ENCODE data around the gene IFNGR1. TPM values are rescaled to one million over a fixed set of nuclear protein-coding genes. Genes with fewer than 3 reads are reported as not detected.
"Not testable (repeated sequence)": the region's sequence is repeated elsewhere in the genome, so short reads cannot be mapped to it uniquely, and the experiment has no call there.

The IFNGR1 gene
- total and polyA plus RNA-seq, 4 donors: 46.1 to 82.8 (median 62.0) TPM

DNA sequence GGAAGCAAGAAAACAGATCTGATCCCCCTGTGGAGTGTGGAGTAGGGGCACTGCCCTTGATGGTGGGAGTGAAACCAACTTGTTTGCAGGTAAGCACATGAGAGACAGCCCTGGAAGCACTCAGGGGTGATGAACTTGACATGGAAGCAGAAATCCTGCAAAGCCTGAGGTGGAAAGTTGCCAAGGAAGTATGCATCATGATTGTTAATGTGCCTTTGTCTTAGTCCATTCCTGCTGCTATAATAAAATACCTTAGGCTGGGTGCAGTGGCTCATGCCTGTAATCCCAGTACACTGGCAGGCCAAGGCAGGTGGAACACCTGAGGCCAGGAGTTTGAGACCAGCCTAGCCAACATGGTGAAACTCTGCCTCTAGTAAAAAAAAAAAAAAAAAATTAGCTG, 40.2 kb upstream of the IFNGR1 start:
- Histone ChIP-seq H3K36me3 (ENCODE audit: control insufficient read depth in 1 of 2, insufficient read depth in 2 of 2, low read length in 1 of 2) (no peaks in the 10 kb centered on the region), H3K4me1 (ENCODE audit: control insufficient read depth in 1 of 2, insufficient read depth in 2 of 2, low read length in 2 of 2) (peaks cover 0 to 2% of the 10 kb centered on the region in 2 donors), H3K9me3 (ENCODE audit: control insufficient read depth, low read length) (peaks cover 3% of the 10 kb centered on the region), H3K4me3 (ENCODE audit: low read length in 2 of 2) (no peak overlapping the region), H3K27me3 (ENCODE audit: control insufficient read depth in 1 of 2, insufficient read depth in 2 of 2, low read length in 1 of 2) (no peaks in the 10 kb centered on the region), H3K27ac (ENCODE audit: low read depth in 1 of 2, low read length in 2 of 2) (no peak overlapping the region)
- intact Hi-C loops (cut with DNase I): no loop called here
- DNase-seq: no peak
- ATAC-seq (ENCODE audit: low FRiP score): no peak

- no peak overlapping the region for H3K27ac ChIP-seq (ENCODE audit: low read depth in 1 of 2, low read length in 2 of 2)
- intact Hi-C loops (cut with DNase I): no loop called here
- H3K9me3 ChIP-seq (ENCODE audit: control insufficient read depth, low read length): peaks cover 3% of the 10 kb centered on the region
- WGBS, 2 donors: 93% methylated on average over 3 of the region's 3 CpGs
- DNase-seq (no peak), ATAC-seq (ENCODE audit: low FRiP score) (no peak)
- H3K4me1 ChIP-seq (ENCODE audit: control insufficient read depth in 1 of 2, insufficient read depth in 2 of 2, low read length in 2 of 2): peaks cover 0 to 2% of the 10 kb centered on the region in 2 donors
- no peaks in the 10 kb centered on the region for H3K27me3 ChIP-seq (ENCODE audit: control insufficient read depth in 1 of 2, insufficient read depth in 2 of 2, low read length in 1 of 2)
- H3K36me3 ChIP-seq (ENCODE audit: control insufficient read depth in 1 of 2, insufficient read depth in 2 of 2, low read length in 1 of 2): no peaks in the 10 kb centered on the region
- H3K4me3 ChIP-seq (ENCODE audit: low read length in 2 of 2): no peak overlapping the region
Observed at GRCh38 chr6:137258170-137258569, 39.0 kb upstream of the IFNGR1 start.

DNA sequence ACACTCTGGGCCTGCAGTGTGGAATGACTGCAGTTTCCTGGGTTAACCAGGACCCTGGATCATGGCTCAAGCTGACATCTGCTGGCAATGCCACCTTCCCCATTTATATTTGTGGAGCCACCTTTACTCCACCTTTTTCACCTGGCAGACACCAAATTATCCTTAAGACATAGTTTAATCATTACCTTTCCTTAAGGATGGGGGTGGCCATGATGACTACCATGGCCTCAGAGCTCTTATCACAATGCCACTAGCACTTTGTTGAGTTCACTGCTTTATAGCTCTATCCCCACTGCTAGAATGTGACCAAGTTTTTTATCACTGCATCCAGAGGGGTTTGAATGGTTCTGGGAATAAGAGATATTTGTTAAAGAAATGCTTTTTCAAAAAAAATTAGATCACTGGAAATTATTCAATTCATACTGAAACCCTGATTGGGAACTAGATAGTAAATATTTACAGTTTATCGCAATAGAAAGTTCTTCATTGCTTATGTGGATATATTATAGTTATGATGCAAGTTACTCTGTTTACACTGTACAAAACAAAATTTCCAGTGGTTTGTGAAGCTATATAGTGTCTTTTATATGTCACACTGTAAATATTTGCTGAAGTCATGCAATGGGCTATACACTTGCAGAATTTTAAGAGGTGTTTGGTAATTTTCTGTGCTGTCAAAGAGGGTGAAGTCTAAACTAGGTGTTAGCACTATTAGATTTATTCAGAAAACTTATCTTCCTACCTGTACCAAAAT, 37.3 kb upstream of the IFNGR1 start:
- Histone ChIP-seq H3K36me3 (ENCODE audit: control insufficient read depth in 1 of 2, insufficient read depth in 2 of 2, low read length in 1 of 2) (no peaks in the 10 kb centered on the region), H3K4me1 (ENCODE audit: control insufficient read depth in 1 of 2, insufficient read depth in 2 of 2, low read length in 2 of 2) (peaks cover 0 to 2% of the 10 kb centered on the region in 2 donors), H3K4me3 (ENCODE audit: low read length in 2 of 2) (no peak overlapping the region), H3K9me3 (ENCODE audit: control insufficient read depth, low read length) (peaks cover 3% of the 10 kb centered on the region), H3K27me3 (ENCODE audit: control insufficient read depth in 1 of 2, insufficient read depth in 2 of 2, low read length in 1 of 2) (no peaks in the 10 kb centered on the region), H3K27ac (ENCODE audit: low read depth in 1 of 2, low read length in 2 of 2) (no peak overlapping the region)
- WGBS, 2 donors: 97 to 98% methylated on average over 1 of the region's 1 CpG
- intact Hi-C loops (cut with DNase I): no loop called here
- ATAC-seq (ENCODE audit: low FRiP score) (no peak), DNase-seq (no peak)

GRCh38 chr6:137254966-137255365, 35.8 kb upstream of the IFNGR1 start:
- DNase-seq: no peak
- H3K27me3 ChIP-seq (ENCODE audit: control insufficient read depth in 1 of 2, insufficient read depth in 2 of 2, low read length in 1 of 2): no peaks in the 10 kb centered on the region
- H3K36me3 ChIP-seq (ENCODE audit: control insufficient read depth in 1 of 2, insufficient read depth in 2 of 2, low read length in 1 of 2): no peaks in the 10 kb centered on the region
- no peak for ATAC-seq (ENCODE audit: low FRiP score)
- 94 to 100% methylated on average over 1 of the region's 1 CpG for WGBS, 2 donors
- intact Hi-C loops (cut with DNase I): no loop called here
- H3K4me3 ChIP-seq (ENCODE audit: low read length in 2 of 2): no peak overlapping the region
- H3K27ac ChIP-seq (ENCODE audit: low read depth in 1 of 2, low read length in 2 of 2): no peak overlapping the region
- H3K9me3 ChIP-seq (ENCODE audit: control insufficient read depth, low read length): peaks cover 3% of the 10 kb centered on the region
- H3K4me1 ChIP-seq (ENCODE audit: control insufficient read depth in 1 of 2, insufficient read depth in 2 of 2, low read length in 2 of 2): no peaks in the 10 kb centered on the region

DNA sequence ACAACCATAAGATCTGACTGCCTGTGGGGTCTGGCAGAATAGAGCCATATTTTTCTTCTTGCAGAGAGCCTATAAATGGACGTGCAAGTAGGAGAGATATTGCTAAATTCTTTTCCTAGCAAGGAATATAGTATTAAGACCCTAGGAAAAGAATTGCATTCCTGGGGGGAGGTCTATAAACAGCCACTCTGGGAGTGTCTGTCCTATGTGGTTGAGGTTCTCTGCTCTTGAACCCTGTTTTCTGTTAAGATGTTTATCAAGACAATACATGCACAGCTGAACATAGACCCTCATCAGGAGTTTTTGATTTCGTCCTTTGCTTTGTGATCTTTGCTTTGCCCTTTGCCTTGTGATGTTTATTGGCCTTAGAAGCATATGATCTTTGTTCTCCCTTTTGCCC, 35.2 kb upstream of the IFNGR1 start:
- H3K4me1 ChIP-seq (ENCODE audit: control insufficient read depth in 1 of 2, insufficient read depth in 2 of 2, low read length in 2 of 2); H3K27ac ChIP-seq (ENCODE audit: low read depth in 1 of 2, low read length in 2 of 2); ATAC-seq (ENCODE audit: low FRiP score); H3K27me3 ChIP-seq (ENCODE audit: control insufficient read depth in 1 of 2, insufficient read depth in 2 of 2, low read length in 1 of 2); H3K9me3 ChIP-seq (ENCODE audit: control insufficient read depth, low read length); H3K4me3 ChIP-seq (ENCODE audit: low read length in 2 of 2); DNase-seq; intact Hi-C loops (cut with DNase I); H3K36me3 ChIP-seq (ENCODE audit: control insufficient read depth in 1 of 2, insufficient read depth in 2 of 2, low read length in 1 of 2): not testable (repeated sequence)
- WGBS, 2 donors: 68 to 73% methylated on average over 2 of the region's 2 CpGs

DNA sequence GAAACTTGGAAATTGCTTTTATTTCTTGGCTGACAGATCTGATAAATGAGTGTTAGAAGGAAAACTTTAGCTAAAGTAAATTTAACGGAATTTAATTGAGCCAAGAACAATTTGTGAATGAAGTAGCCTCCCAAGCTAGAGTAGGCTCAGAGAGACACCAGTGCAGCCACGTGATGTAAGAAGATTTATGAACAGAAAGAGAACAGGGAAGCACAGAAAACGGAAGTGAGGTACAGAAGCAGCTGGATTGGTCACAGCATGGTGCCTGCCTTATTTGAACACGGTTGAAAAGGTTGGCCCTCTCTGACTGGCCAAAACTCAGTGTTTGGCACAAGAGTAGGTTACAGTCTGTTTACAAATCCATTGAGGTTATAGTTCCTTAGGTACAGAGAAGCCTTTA, 29.5 kb upstream of the IFNGR1 start:
- intact Hi-C loops (cut with DNase I): no loop called here
- Histone ChIP-seq H3K4me3 (ENCODE audit: low read length in 2 of 2) (no peak overlapping the region), H3K27me3 (ENCODE audit: control insufficient read depth in 1 of 2, insufficient read depth in 2 of 2, low read length in 1 of 2) (no peaks in the 10 kb centered on the region), H3K9me3 (ENCODE audit: control insufficient read depth, low read length) (no peaks in the 10 kb centered on the region), H3K4me1 (ENCODE audit: control insufficient read depth in 1 of 2, insufficient read depth in 2 of 2, low read length in 2 of 2) (no peaks in the 10 kb centered on the region), H3K27ac (ENCODE audit: low read depth in 1 of 2, low read length in 2 of 2) (no peak overlapping the region), H3K36me3 (ENCODE audit: control insufficient read depth in 1 of 2, insufficient read depth in 2 of 2, low read length in 1 of 2) (no peaks in the 10 kb centered on the region)
- ATAC-seq (ENCODE audit: low FRiP score) (no peak), DNase-seq (no peak)
- WGBS, 2 donors: 11 to 14% methylated on average over 4 of the region's 4 CpGs

- DNase-seq (no peak), ATAC-seq (ENCODE audit: low FRiP score) (no peak)
- Histone ChIP-seq H3K27ac (ENCODE audit: low read depth in 1 of 2, low read length in 2 of 2) (no peak overlapping the region), H3K4me3 (ENCODE audit: low read length in 2 of 2) (no peak overlapping the region), H3K4me1 (ENCODE audit: control insufficient read depth in 1 of 2, insufficient read depth in 2 of 2, low read length in 2 of 2) (no peaks in the 10 kb centered on the region), H3K27me3 (ENCODE audit: control insufficient read depth in 1 of 2, insufficient read depth in 2 of 2, low read length in 1 of 2) (no peaks in the 10 kb centered on the region), H3K36me3 (ENCODE audit: control insufficient read depth in 1 of 2, insufficient read depth in 2 of 2, low read length in 1 of 2) (no peaks in the 10 kb centered on the region), H3K9me3 (ENCODE audit: control insufficient read depth, low read length) (no peaks in the 10 kb centered on the region)
- intact Hi-C loops (cut with DNase I): no loop called here
Observed at GRCh38 chr6:137247724-137248123, 28.5 kb upstream of the IFNGR1 start.

DNA sequence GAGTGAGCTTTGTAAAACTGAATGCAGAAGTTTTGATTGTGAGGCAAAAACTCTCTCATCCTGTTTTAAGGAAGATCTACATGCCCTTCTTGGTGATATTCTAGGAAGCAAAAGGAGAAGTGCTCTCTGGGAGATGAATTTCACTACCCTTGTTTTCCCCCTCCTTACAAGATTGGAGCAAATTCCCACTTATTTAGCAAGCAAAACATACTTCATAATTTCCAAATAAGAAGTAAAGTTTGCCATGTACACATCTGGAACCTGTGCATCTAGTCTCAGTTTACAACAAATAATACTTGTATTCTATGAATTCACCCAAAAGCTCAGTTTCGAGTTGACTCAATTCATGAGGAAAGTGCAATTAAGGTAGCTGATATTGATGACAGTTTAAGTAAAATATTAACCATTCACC, 27.6 kb upstream of the IFNGR1 start:
- DNase-seq (no peak), ATAC-seq (ENCODE audit: low FRiP score) (no peak)
- H3K4me1 ChIP-seq (ENCODE audit: control insufficient read depth in 1 of 2, insufficient read depth in 2 of 2, low read length in 2 of 2): no peaks in the 10 kb centered on the region
- H3K4me3 ChIP-seq (ENCODE audit: low read length in 2 of 2): no peak overlapping the region
- no peaks in the 10 kb centered on the region for H3K27me3 ChIP-seq (ENCODE audit: control insufficient read depth in 1 of 2, insufficient read depth in 2 of 2, low read length in 1 of 2)
- 93 to 97% methylated on average over 1 of the region's 1 CpG for WGBS, 2 donors
- H3K9me3 ChIP-seq (ENCODE audit: control insufficient read depth, low read length): no peaks in the 10 kb centered on the region
- intact Hi-C loops (cut with DNase I): no loop called here
- no peak overlapping the region for H3K27ac ChIP-seq (ENCODE audit: low read depth in 1 of 2, low read length in 2 of 2)
- no peaks in the 10 kb centered on the region for H3K36me3 ChIP-seq (ENCODE audit: control insufficient read depth in 1 of 2, insufficient read depth in 2 of 2, low read length in 1 of 2)

DNA sequence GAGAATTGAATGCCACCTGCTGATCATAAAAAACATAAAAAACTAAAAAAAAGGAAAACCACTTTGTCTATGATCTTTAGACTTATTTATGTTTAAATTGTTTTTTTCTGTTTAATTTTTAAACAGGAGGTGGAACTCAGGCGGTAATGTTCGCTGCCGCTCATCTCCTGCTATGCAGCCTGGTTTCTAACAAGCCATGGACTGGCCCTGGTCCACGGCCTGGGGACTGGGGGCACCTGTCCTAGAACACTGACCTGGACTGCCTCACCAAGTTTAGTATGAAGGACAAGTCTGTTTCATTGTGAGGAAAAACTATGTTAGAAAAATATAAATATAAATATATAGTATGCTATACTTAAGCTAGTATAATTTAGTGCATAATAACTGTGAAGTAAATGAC, 27.0 kb upstream of the IFNGR1 start:
- DNase-seq: no peak
- no peak overlapping the region for H3K4me3 ChIP-seq (ENCODE audit: low read length in 2 of 2)
- no peaks in the 10 kb centered on the region for H3K36me3 ChIP-seq (ENCODE audit: control insufficient read depth in 1 of 2, insufficient read depth in 2 of 2, low read length in 1 of 2)
- H3K9me3 ChIP-seq (ENCODE audit: control insufficient read depth, low read length): no peaks in the 10 kb centered on the region
- whole genome bisulfite sequencing, 2 donors: 95 to 96% methylated on average over 4 of the region's 4 CpGs
- peaks cover 0 to 4% of the 10 kb centered on the region in 2 donors for H3K4me1 ChIP-seq (ENCODE audit: control insufficient read depth in 1 of 2, insufficient read depth in 2 of 2, low read length in 2 of 2)
- intact Hi-C loops (cut with DNase I): no loop called here
- no peak overlapping the region for H3K27ac ChIP-seq (ENCODE audit: low read depth in 1 of 2, low read length in 2 of 2)
- no peaks in the 10 kb centered on the region for H3K27me3 ChIP-seq (ENCODE audit: control insufficient read depth in 1 of 2, insufficient read depth in 2 of 2, low read length in 1 of 2)
- no peak for ATAC-seq (ENCODE audit: low FRiP score)
